GM21447 (cell line): ENCODE data around the gene RBCK1.

ENCODE experiments used
- ATAC-seq: cut with Tn5 transposase; IDR thresholded peaks from one replicate; pipeline ENCODE4 v1.9.1; 2021; ENCODE audit not compliant: unreplicated experiment

Gene RBCK1

GRCh38 chr20:416950-417800 lies 9.1 kb downstream of the RBCK1 start:
- ATAC-seq: no peak

- no peak for ATAC-seq
These were observed 9.8 kb downstream of the RBCK1 start for GRCh38 chr20:417801-418342.

GRCh38 chr20:418858-419365 lies 10.8 kb downstream of the RBCK1 start:
- ATAC-seq: no peak

- ATAC-seq: no peak
These were observed 11.6 kb downstream of the RBCK1 start for GRCh38 chr20:419556-420165.

- no peak for ATAC-seq
These were observed 12.1 kb downstream of the RBCK1 start for GRCh38 chr20:420166-420620.

- ATAC-seq: no peak
These were observed 12.8 kb downstream of the RBCK1 start for GRCh38 chr20:420721-421574.

- ATAC-seq: no peak
These were observed 13.7 kb downstream of the RBCK1 start for GRCh38 chr20:421685-422250.

- no peak for ATAC-seq
These were observed 18.5 kb downstream of the RBCK1 start for GRCh38 chr20:426566-426965.

GRCh38 chr20:427401-427800 lies 19.3 kb downstream of the RBCK1 start:
- ATAC-seq: no peak

GRCh38 chr20:427849-428657 lies 20.0 kb downstream of the RBCK1 start:
- ATAC-seq: no peak

- ATAC-seq: no peak
These were observed 20.6 kb downstream of the RBCK1 start for GRCh38 chr20:428658-429200.

- no peak for ATAC-seq
These were observed 22.2 kb downstream of the RBCK1 start for GRCh38 chr20:430091-430999.

GRCh38 chr20:431012-431904 lies 23.2 kb downstream of the RBCK1 start:
- ATAC-seq: no peak

GRCh38 chr20:432208-432607 lies 24.1 kb downstream of the RBCK1 start:
- ATAC-seq: no peak

GRCh38 chr20:432677-433299 lies 24.7 kb downstream of the RBCK1 start:
- ATAC-seq: no peak

GRCh38 chr20:433300-433975 lies 25.3 kb downstream of the RBCK1 start:
- peak; percentile 84 for ATAC-seq

GRCh38 chr20:434221-434620 lies 26.1 kb downstream of the RBCK1 start:
- no peak for ATAC-seq
